Measurements from ENCODE around the gene FNBP1. TPM values are rescaled to one million over a fixed set of nuclear protein-coding genes. Genes with fewer than 3 reads are reported as not detected.

The FNBP1 gene
- polyA plus RNA-seq, 2 of the 4 experiments (the other 2 are of a cell fraction) = 10.6 to 15.6 TPM

DNA sequence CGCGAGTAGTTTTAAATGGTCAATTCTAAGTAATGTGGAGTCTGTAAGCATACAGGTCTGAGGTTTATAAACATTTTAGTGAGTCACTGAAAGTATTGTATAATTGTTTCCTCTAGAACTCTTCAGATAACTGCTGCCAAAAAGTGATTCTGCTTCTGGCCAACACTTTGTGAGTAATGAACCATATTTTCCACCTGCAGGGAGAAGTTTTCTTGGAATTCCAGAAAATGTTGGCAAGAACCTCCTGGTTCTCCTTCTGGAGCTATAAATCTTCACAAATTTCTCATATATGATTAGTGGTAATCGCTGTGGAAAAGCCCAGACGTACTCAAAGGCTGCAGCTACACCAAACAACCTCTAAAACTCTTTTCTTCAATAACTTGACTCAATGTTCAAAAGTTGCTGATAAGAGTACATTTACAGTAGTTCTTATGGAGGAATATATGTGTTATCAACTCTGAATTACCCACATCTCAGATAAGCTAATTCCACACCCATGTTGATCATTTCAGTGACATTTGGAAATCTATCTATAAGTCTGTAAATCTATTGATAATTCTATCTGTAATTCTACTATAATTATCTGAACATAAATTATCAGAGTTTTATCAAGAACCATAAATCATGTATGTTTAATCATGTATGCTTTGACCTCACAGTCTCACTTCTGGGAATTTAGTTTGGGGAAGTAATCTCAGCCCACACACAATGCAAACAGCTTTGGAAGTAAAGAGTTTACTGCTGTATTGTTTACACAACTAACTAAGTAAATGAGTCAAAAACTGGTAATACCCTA lies 74.1 kb downstream of the FNBP1 start:
- Histone ChIP-seq H3K9me3 (no peaks in the 10 kb centered on the region), H3K4me2 (peak overlapping the region; percentile 38), H3K27ac (no peak overlapping the region), H3K4me1 (peaks cover 43% of the 10 kb centered on the region), H3K4me3 (no peak overlapping the region)
- DNase-seq (ENCODE audit: low read depth in 1 of 2, low spot score in 1 of 2) = peak in 1 of 2 experiments; percentile 47
- TF ChIP-seq CEBPB (IDR thresholded peaks at IDR 0.05) (no peak), FOSB (CRISPR knock-in tag; IDR thresholded peaks at IDR 0.05) (no peak), GATA3 (IDR thresholded peaks at IDR 0.05; ENCODE audit: borderline replicate concordance) (peak; percentile 64), ZSCAN20 (CRISPR knock-in tag; IDR thresholded peaks at IDR 0.05) (no peak), NFE2L2 (conservative IDR thresholded peaks at IDR 0.05; ENCODE audit: low read length) (no peak), SREBF2 (IDR thresholded peaks at IDR 0.05) (no peak), CBX8 (IDR thresholded peaks at IDR 0.05) (no peak), MAZ (IDR thresholded peaks at IDR 0.05; ENCODE audit: borderline replicate concordance, low read depth, low read length) (no peak), PHF8 (IDR thresholded peaks at IDR 0.05; ENCODE audit: borderline replicate concordance, low read depth) (no peak), FOSL2 (IDR thresholded peaks at IDR 0.05) (no peak), FOSL2 (CRISPR knock-in tag; IDR thresholded peaks at IDR 0.05) (peak; percentile 52), KDM1A (IDR thresholded peaks at IDR 0.05; ENCODE audit: low read depth) (no peak), JUNB (IDR thresholded peaks at IDR 0.05) (0 out of 2 replicates have a peak, but pooled peaks have one; percentile 10)
- TF ChIP-seq, protein P1, sequence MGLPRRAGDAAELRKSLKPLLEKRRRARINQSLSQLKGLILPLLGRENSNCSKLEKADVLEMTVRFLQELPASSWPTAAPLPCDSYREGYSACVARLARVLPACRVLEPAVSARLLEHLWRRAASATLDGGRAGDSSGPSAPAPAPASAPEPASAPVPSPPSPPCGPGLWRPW (IDR thresholded peaks at IDR 0.05) = no peak
- TF ChIP-seq, protein P2, sequence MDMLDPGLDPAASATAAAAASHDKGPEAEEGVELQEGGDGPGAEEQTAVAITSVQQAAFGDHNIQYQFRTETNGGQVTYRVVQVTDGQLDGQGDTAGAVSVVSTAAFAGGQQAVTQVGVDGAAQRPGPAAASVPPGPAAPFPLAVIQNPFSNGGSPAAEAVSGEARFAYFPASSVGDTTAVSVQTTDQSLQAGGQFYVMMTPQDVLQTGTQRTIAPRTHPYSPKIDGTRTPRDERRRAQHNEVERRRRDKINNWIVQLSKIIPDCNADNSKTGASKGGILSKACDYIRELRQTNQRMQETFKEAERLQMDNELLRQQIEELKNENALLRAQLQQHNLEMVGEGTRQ (IDR thresholded peaks at IDR 0.05) = no peak
- FAIRE-seq = no peak
- WGBS (ENCODE audit: missing lambda C conversion rate) = 32% methylated on average over 4 of the region's 4 CpGs
- peak; percentile 34 to 67; a peak in 3 of 6 replicates for ATAC-seq
- POLR2A ChIA-PET = interaction anchor here (0.6 kb wide), 1 partner anchor 89 kb away, joined by 3 read pairs; no protein-coding TSS in a partner anchor
- CTCF ChIA-PET = interaction anchor here (0.6 to 1.4 kb wide), 4 partner anchors 10 to 53 kb away, joined by 3 to 4 read pairs (median 3); no protein-coding TSS in a partner anchor

DNA sequence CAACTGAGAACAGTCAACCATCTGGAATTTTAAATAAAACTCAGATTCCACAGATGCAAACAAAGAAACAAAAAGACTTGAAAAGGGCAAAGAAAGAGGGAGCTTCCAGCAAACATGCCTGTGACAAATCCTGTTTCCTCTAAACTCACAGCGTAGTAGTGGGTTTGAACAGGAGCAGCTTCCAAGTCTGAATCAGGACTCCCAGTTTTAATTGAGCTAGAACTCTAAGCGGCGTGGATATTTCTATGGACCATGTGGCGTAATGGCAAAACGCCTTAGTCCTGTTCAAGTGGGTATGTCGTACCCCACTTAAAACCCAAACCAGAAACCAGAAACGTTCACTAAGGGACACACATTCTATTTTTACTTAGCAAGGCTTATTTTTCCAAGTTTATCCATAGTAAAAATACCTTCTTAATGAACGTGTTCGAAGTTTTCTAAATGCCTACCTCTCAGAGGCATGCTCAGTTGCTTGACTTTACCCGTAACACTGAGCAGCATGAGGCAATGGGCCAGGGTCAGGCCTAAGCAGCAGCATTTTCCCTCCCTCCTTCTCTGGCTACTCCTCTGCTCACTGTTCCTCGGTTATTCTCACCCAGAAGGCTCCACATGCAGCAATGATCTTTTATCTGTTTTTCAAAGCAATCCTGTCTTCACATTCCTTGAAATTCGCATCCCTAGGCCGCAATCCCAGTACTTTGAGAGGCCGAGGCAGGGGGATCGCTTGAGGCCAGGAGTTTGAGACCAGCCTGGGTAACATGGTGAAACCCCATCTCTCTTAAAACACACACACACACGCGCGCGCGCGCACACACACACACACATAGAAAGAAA lies 77.9 kb downstream of the FNBP1 start:
- Histone ChIP-seq H3K4me3 (no peak overlapping the region), H3K4me2 (peak overlapping the region; percentile 6; the same call in 2 of the 3 replicates), H3K9me3 (no peaks in the 10 kb centered on the region), H3K4me1 (peaks cover 43% of the 10 kb centered on the region), H3K27ac (peak overlapping the region in 1 of 2 experiments; percentile 22; a peak in 2 of 6 replicates)
- ATAC-seq = peak in 1 of 2 experiments; percentile 21; a peak in 2 of 6 replicates
- ChIA-PET POLR2A (no interaction called here), CTCF (interaction anchor here (0.7 to 1.5 kb wide), 2 partner anchors 8 to 273 kb away, joined by 3 to 4 read pairs; no protein-coding TSS in a partner anchor)
- no peak for TF ChIP-seq HOXB13 (CRISPR knock-in tag; IDR thresholded peaks at IDR 0.05; ENCODE audit: low read depth)
- TF ChIP-seq, protein P3, sequence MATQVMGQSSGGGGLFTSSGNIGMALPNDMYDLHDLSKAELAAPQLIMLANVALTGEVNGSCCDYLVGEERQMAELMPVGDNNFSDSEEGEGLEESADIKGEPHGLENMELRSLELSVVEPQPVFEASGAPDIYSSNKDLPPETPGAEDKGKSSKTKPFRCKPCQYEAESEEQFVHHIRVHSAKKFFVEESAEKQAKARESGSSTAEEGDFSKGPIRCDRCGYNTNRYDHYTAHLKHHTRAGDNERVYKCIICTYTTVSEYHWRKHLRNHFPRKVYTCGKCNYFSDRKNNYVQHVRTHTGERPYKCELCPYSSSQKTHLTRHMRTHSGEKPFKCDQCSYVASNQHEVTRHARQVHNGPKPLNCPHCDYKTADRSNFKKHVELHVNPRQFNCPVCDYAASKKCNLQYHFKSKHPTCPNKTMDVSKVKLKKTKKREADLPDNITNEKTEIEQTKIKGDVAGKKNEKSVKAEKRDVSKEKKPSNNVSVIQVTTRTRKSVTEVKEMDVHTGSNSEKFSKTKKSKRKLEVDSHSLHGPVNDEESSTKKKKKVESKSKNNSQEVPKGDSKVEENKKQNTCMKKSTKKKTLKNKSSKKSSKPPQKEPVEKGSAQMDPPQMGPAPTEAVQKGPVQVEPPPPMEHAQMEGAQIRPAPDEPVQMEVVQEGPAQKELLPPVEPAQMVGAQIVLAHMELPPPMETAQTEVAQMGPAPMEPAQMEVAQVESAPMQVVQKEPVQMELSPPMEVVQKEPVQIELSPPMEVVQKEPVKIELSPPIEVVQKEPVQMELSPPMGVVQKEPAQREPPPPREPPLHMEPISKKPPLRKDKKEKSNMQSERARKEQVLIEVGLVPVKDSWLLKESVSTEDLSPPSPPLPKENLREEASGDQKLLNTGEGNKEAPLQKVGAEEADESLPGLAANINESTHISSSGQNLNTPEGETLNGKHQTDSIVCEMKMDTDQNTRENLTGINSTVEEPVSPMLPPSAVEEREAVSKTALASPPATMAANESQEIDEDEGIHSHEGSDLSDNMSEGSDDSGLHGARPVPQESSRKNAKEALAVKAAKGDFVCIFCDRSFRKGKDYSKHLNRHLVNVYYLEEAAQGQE (IDR thresholded peaks at IDR 0.05) = no peak
- no peak for TF ChIP-seq SREBF2 (IDR thresholded peaks at IDR 0.05)
- no peak for TF ChIP-seq GATA3 (IDR thresholded peaks at IDR 0.05; ENCODE audit: borderline replicate concordance)
- TF ChIP-seq RFX5 (IDR thresholded peaks at IDR 0.05) = no peak
- TF ChIP-seq NPAS2 (CRISPR knock-in tag; IDR thresholded peaks at IDR 0.05; ENCODE audit: borderline replicate concordance) = no peak
- TF ChIP-seq, protein P4, sequence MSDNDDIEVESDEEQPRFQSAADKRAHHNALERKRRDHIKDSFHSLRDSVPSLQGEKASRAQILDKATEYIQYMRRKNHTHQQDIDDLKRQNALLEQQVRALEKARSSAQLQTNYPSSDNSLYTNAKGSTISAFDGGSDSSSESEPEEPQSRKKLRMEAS (IDR thresholded peaks at IDR 0.05) = no peak
- TF ChIP-seq, protein P5, sequence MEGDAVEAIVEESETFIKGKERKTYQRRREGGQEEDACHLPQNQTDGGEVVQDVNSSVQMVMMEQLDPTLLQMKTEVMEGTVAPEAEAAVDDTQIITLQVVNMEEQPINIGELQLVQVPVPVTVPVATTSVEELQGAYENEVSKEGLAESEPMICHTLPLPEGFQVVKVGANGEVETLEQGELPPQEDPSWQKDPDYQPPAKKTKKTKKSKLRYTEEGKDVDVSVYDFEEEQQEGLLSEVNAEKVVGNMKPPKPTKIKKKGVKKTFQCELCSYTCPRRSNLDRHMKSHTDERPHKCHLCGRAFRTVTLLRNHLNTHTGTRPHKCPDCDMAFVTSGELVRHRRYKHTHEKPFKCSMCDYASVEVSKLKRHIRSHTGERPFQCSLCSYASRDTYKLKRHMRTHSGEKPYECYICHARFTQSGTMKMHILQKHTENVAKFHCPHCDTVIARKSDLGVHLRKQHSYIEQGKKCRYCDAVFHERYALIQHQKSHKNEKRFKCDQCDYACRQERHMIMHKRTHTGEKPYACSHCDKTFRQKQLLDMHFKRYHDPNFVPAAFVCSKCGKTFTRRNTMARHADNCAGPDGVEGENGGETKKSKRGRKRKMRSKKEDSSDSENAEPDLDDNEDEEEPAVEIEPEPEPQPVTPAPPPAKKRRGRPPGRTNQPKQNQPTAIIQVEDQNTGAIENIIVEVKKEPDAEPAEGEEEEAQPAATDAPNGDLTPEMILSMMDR (IDR thresholded peaks at IDR 0.05) = no peak
- no peak for TF ChIP-seq ESRRA (IDR thresholded peaks at IDR 0.05; ENCODE audit: borderline replicate concordance, low read length)
- TF ChIP-seq, protein P1 (IDR thresholded peaks at IDR 0.05) = no peak
- WGBS (ENCODE audit: missing lambda C conversion rate) = 80% methylated on average over 21 of the region's 21 CpGs
- FAIRE-seq = no peak
- DNase-seq (ENCODE audit: low read depth in 1 of 2, low spot score in 1 of 2) = peak in 1 of 2 experiments; percentile 39
